Esophagus (tissue), 2 donors: ENCODE data around the gene PPP1R37. TPM values are rescaled to one million over a fixed set of nuclear protein-coding genes. Genes with fewer than 3 reads are reported as not detected.
"Not testable (repeated sequence)": the region's sequence is repeated elsewhere in the genome, so short reads cannot be mapped to it uniquely, and the experiment has no call there.

Source experiments
- H3K27ac ChIP-seq, 2 donors: one replicate each; pipeline ENCODE4 v1.5.1; 2013; ENCODE audit warnings: low read depth in 2 of 2, mild to moderate bottlenecking in 2 of 2, inconsistent platforms in 1 of 2, low read length in 1 of 2, moderate library complexity in 1 of 2
- H3K27me3 ChIP-seq, 2 donors: one replicate each; pipeline ENCODE4 v1.6.1; 2013; ENCODE audit warnings: low read length in 2 of 2, control low read depth in 1 of 2, mild to moderate bottlenecking in 1 of 2; ENCODE audit not compliant: insufficient read depth in 2 of 2, control insufficient read depth in 1 of 2
- H3K36me3 ChIP-seq, 2 donors: one replicate each; pipeline ENCODE4 v1.6.1; 2013; ENCODE audit warnings: low read length in 1 of 2; ENCODE audit not compliant: control insufficient read depth in 2 of 2, insufficient read depth in 2 of 2
- H3K4me1 ChIP-seq, 2 donors: one replicate each; pipeline ENCODE4 v1.6.1; 2013; ENCODE audit warnings: low read length in 1 of 2; ENCODE audit not compliant: control insufficient read depth in 2 of 2, insufficient read depth in 2 of 2
- H3K4me3 ChIP-seq, 2 donors: one replicate each; pipeline ENCODE4 v1.5.1; 2013; ENCODE audit warnings: low read length in 2 of 2, mild to moderate bottlenecking in 2 of 2, low read depth in 1 of 2, moderate library complexity in 1 of 2
- H3K9me3 ChIP-seq, 2 donors: one replicate each; pipeline ENCODE4 v1.6.1; 2013; ENCODE audit warnings: mild to moderate bottlenecking in 2 of 2, low read depth in 1 of 2, low read length in 1 of 2, moderate library complexity in 1 of 2; ENCODE audit not compliant: control insufficient read depth in 2 of 2, insufficient read depth in 1 of 2
- WGBS, 2 donors: extraction: QIAGEN DNeasy Blood & Tissue Kit; methylation state at CpG; one replicate each; pipeline ENCODE4 v1.1.7; 2013; 5-methylcytosine and 5-hydroxymethylcytosine counted together
- polyA plus RNA-seq, 2 donors: library from polyadenylated mRNA; stranded (reverse); fragments of 200-250 nt; gene quantifications; one replicate each; pipeline ENCODE4 v1.2.3, GENCODE V29; 2013
- donor health status: healthy with polysubstance abuse.
- donor health status: Bipolar disorder and iron deficiency.

Gene PPP1R37
- polyA plus RNA-seq, 2 donors, result 17.5 to 43.1 TPM

- Histone ChIP-seq H3K27ac (no peak overlapping the region), H3K36me3 (peaks cover 0 to 2% of the 10 kb centered on the region in 2 donors), H3K4me3 (no peak overlapping the region), H3K4me1 (peaks cover 7 to 19% of the 10 kb centered on the region in 2 donors), H3K9me3 (no peaks in the 10 kb centered on the region), H3K27me3 (no peaks in the 10 kb centered on the region)
- 74 to 81% methylated on average over 5 of the region's 5 CpGs for WGBS, 2 donors
These were observed 17.9 kb downstream of the PPP1R37 start for GRCh38 chr19:45110851-45111266.

- WGBS, 2 donors, result 83 to 92% methylated on average over 11 of the region's 11 CpGs
- no peak overlapping the region for H3K4me3 ChIP-seq
- peaks cover 0 to 8% of the 10 kb centered on the region in 2 donors for H3K36me3 ChIP-seq
- no peaks in the 10 kb centered on the region for H3K27me3 ChIP-seq
- H3K9me3 ChIP-seq, result no peaks in the 10 kb centered on the region
- no peak overlapping the region for H3K27ac ChIP-seq
- H3K4me1 ChIP-seq, result peaks cover 7 to 29% of the 10 kb centered on the region in 2 donors
These were observed 19.3 kb downstream of the PPP1R37 start for GRCh38 chr19:45112111-45112827.

GRCh38 chr19:45113628-45114027 lies 20.6 kb downstream of the PPP1R37 start:
- Histone ChIP-seq H3K36me3 (peaks cover 0 to 8% of the 10 kb centered on the region in 2 donors), H3K27me3 (no peaks in the 10 kb centered on the region), H3K4me3 (no peak overlapping the region), H3K9me3 (no peaks in the 10 kb centered on the region), H3K4me1 (peaks cover 7 to 34% of the 10 kb centered on the region in 2 donors), H3K27ac (no peak overlapping the region)
- WGBS, 2 donors, result 46 to 49% methylated on average over 9 of the region's 9 CpGs

DNA sequence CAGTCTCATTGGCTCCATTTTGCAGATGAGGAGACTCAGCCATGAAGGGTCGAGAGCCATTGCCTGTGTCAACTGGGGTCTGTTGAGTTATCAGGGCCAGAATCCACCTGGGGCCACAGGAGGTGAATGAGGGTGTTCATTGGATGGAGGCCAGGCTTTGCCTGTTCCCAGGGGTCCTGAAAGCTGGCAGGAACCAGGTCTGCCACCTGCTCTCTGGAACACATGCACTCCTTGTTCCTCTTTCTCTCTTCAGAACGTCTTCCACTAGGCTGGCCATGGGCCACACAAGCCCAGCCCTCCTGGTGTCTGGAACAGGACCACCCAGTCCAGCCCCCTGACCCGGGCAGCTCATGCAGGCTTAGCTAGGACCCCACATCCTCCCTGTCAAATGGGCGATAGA lies 21.1 kb downstream of the PPP1R37 start:
- Histone ChIP-seq H3K4me3 (no peak overlapping the region), H3K27ac (no peak overlapping the region), H3K4me1 (peaks cover 7 to 34% of the 10 kb centered on the region in 2 donors), H3K27me3 (no peaks in the 10 kb centered on the region), H3K9me3 (no peaks in the 10 kb centered on the region), H3K36me3 (peaks cover 0 to 8% of the 10 kb centered on the region in 2 donors)
- 68 to 78% methylated on average over 4 of the region's 4 CpGs for WGBS, 2 donors

- H3K36me3 ChIP-seq, result peaks cover 0 to 6% of the 10 kb centered on the region in 2 donors
- no peaks in the 10 kb centered on the region for H3K27me3 ChIP-seq
- H3K27ac ChIP-seq, result no peak overlapping the region
- H3K4me1 ChIP-seq, result peaks cover 7 to 40% of the 10 kb centered on the region in 2 donors
- no peaks in the 10 kb centered on the region for H3K9me3 ChIP-seq
- no peak overlapping the region for H3K4me3 ChIP-seq
- WGBS, 2 donors, result 93 to 94% methylated on average over 21 of the region's 21 CpGs
These were observed 23.0 kb downstream of the PPP1R37 start for GRCh38 chr19:45115809-45116615.

GRCh38 chr19:45117167-45117594 lies 24.2 kb downstream of the PPP1R37 start:
- Histone ChIP-seq H3K27me3 (no peaks in the 10 kb centered on the region), H3K9me3 (no peaks in the 10 kb centered on the region), H3K4me3 (no peak overlapping the region), H3K4me1 (peaks cover 4 to 48% of the 10 kb centered on the region in 2 donors), H3K36me3 (peaks cover 0 to 6% of the 10 kb centered on the region in 2 donors), H3K27ac (no peak overlapping the region)
- 39 to 45% methylated on average over 16 of the region's 16 CpGs for WGBS, 2 donors

GRCh38 chr19:45117671-45118070 lies 24.7 kb downstream of the PPP1R37 start:
- Histone ChIP-seq H3K9me3 (no peaks in the 10 kb centered on the region), H3K27me3 (no peaks in the 10 kb centered on the region), H3K4me1 (peaks cover 6 to 48% of the 10 kb centered on the region in 2 donors), H3K4me3 (no peak overlapping the region), H3K36me3 (peaks cover 0 to 6% of the 10 kb centered on the region in 2 donors), H3K27ac (no peak overlapping the region)
- 47 to 61% methylated on average over 12 of the region's 12 CpGs for WGBS, 2 donors

DNA sequence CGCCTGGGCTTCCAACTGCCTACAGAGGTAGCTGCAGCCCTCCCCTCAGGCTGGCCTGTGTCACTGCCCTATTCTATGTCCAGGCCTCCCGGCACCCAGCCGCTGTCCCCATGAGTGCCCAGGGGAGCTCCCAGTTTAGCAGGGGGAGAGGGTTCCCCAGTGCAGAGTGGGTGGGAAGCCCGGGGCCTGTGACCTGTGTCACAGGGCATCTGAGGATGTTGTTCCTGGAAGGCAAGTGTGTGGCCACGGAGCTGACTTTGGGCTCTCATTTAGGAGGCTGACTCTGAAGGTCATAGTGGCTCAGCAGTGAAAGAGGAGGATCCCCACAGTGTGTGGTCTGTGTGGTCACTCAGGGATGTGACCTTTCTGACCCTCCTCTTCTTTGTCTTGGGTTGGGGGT lies 25.1 kb downstream of the PPP1R37 start:
- H3K27me3 ChIP-seq, result no peaks in the 10 kb centered on the region
- no peaks in the 10 kb centered on the region for H3K9me3 ChIP-seq
- peaks cover 7 to 48% of the 10 kb centered on the region in 2 donors for H3K4me1 ChIP-seq
- no peak overlapping the region for H3K4me3 ChIP-seq
- H3K27ac ChIP-seq, result no peak overlapping the region
- WGBS, 2 donors, result 78 to 82% methylated on average over 5 of the region's 5 CpGs
- H3K36me3 ChIP-seq, result peaks cover 0 to 6% of the 10 kb centered on the region in 2 donors

- H3K36me3 ChIP-seq, H3K27ac ChIP-seq: not testable (repeated sequence)
These were observed 25.8 kb downstream of the PPP1R37 start for GRCh38 chr19:45118591-45119355.

More at GRCh38 chr19:45118591-45119355, 25.8 kb downstream of the PPP1R37 start:
- H3K27me3 ChIP-seq, H3K9me3 ChIP-seq, H3K4me3 ChIP-seq: not testable (repeated sequence)
- peaks cover 4 to 45% of the 10 kb centered on the region in 2 donors for H3K4me1 ChIP-seq
- WGBS, 2 donors, result 50 to 53% methylated on average over 18 of the region's 18 CpGs
